Activated CD4-positive, alpha-beta T cell treated with anti-CD3 and anti-CD28 coated beads for 36 hours (primary cell): ENCODE measurements around the gene RNF157. TPM values are rescaled to one million over a fixed set of nuclear protein-coding genes. Genes with fewer than 3 reads are reported as not detected.
"Not testable (repeated sequence)": the region's sequence is repeated elsewhere in the genome, so short reads cannot be mapped to it uniquely, and the experiment has no call there.

Source experiments
- ATAC-seq: fragments of 200-7000 bp; cut with Tn5 transposase; one replicate; pipeline ENCODE4 v1.10.0; 2021; ENCODE audit warnings: mild to moderate bottlenecking, moderate library complexity
- CTCF ChIA-PET: fragments of 350-600 bp; sonication (Branson Sonifier 250); formaldehyde crosslinking; loops from one replicate; lab custom pipeline; 2021; ENCODE audit warnings: antibody characterized with exemption; lab: Charles Lee
- POLR2A ChIA-PET: fragments of 350-600 bp; sonication (Branson Sonifier 250); formaldehyde crosslinking; loops from one replicate; lab custom pipeline; 2021; ENCODE audit warnings: antibody characterized with exemption, inconsistent platforms; lab: Charles Lee
- DNase-seq: peaks from one replicate; pipeline ENCODE4 v3.0.0-alpha.2; 2020
- H3K27ac Mint-ChIP-seq: one replicate; pipeline ENCODE4 v1.8.0; 2021; ENCODE audit warnings: mixed read lengths
- H3K27me3 Mint-ChIP-seq: one replicate; pipeline ENCODE4 v1.8.0; 2021; ENCODE audit warnings: mixed read lengths
- H3K36me3 Mint-ChIP-seq: one replicate; pipeline ENCODE4 v1.8.0; 2021; ENCODE audit warnings: low read depth, mixed read lengths
- H3K4me1 Mint-ChIP-seq: one replicate; pipeline ENCODE4 v1.8.0; 2021; ENCODE audit warnings: mixed read lengths
- H3K4me3 Mint-ChIP-seq: one replicate; pipeline ENCODE4 v1.8.0; 2021; ENCODE audit warnings: mild to moderate bottlenecking, moderate library complexity, mixed read lengths
- H3K9me3 Mint-ChIP-seq: one replicate; pipeline ENCODE4 v1.8.0; 2021; ENCODE audit warnings: low read depth, mixed read lengths
- intact Hi-C, 2 experiments: fragments of 100-400 bp; cut with DNase I in 1 of 2; cut with micrococcal nuclease in 1 of 2; formaldehyde crosslinking; loops; one replicate each; pipeline versions ENCODE4 v1.14.2 to v1.15.1; 2022 to 2024; cut with DNase I, micrococcal nuclease
- total RNA-seq, 2 experiments: library from RNA; stranded (reverse); gene quantifications; one replicate each; pipeline ENCODE4 v1.2.3, GENCODE V29; 2021

Gene RNF157
- total RNA-seq, 2 experiments from 2014 or later: 24.0 to 39.4 TPM

DNA sequence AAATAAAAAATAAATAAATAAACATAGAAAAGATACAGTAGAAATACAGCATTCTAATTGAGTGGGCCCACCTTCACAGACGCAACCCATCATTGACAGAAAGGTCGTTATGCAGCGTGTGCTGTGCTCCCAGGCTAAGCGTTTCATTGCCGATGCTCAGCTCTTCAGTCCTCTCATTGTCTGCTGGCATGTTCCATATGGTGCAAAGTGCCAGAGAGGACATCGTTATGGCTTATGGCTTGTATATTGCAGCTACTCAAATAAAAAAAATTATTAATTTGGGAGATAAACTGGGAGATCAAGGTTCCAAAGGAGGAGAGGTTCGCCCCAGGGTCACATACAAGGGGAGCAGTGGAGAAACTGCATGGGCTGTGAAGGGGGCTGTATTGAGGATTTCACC is 13.5 kb upstream of the RNF157 start:
- no peaks in the 10 kb centered on the region for H3K27me3 Mint-ChIP-seq
- POLR2A ChIA-PET: interaction anchor here (0.7 kb wide), 1 partner anchor 48 kb away, joined by 3 read pairs; no protein-coding TSS in a partner anchor
- no peaks in the 10 kb centered on the region for H3K36me3 Mint-ChIP-seq
- H3K9me3 Mint-ChIP-seq: no peaks in the 10 kb centered on the region
- no peak for DNase-seq
- H3K4me1 Mint-ChIP-seq: peaks cover 39% of the 10 kb centered on the region
- intact Hi-C loops: no loop called here
- H3K4me3 Mint-ChIP-seq: no peak overlapping the region
- ATAC-seq: no peak
- no peak overlapping the region for H3K27ac Mint-ChIP-seq
- CTCF ChIA-PET: no interaction called here

GRCh38 chr17:76252967-76253766 is 12.9 kb upstream of the RNF157 start:
- CTCF ChIA-PET, H3K36me3 Mint-ChIP-seq, intact Hi-C loops, H3K27me3 Mint-ChIP-seq, ATAC-seq, DNase-seq, POLR2A ChIA-PET, H3K9me3 Mint-ChIP-seq: not testable (repeated sequence)
- Mint-ChIP-seq H3K27ac (peak overlapping the region; percentile 86), H3K4me1 (peaks cover 43% of the 10 kb centered on the region), H3K4me3 (peak overlapping the region; percentile 15)

GRCh38 chr17:76252040-76252954 is 12.0 kb upstream of the RNF157 start:
- no peaks in the 10 kb centered on the region for H3K9me3 Mint-ChIP-seq
- H3K4me1 Mint-ChIP-seq: peaks cover 50% of the 10 kb centered on the region
- ATAC-seq: peak; percentile 77
- intact Hi-C loops: no loop called here
- peak; percentile 59 for DNase-seq
- peak overlapping the region; percentile 86 for H3K27ac Mint-ChIP-seq
- H3K4me3 Mint-ChIP-seq: peak overlapping the region; percentile 15
- H3K27me3 Mint-ChIP-seq: no peaks in the 10 kb centered on the region
- no peaks in the 10 kb centered on the region for H3K36me3 Mint-ChIP-seq
- ChIA-PET POLR2A (interaction anchor here (1.1 kb wide), 1 partner anchor 12 kb away, joined by 5 read pairs; no protein-coding TSS in a partner anchor), CTCF (interaction anchor here (0.6 to 1.2 kb wide), 7 partner anchors 9 to 202 kb away, joined by 3 to 5 read pairs (median 3); no protein-coding TSS in a partner anchor)

DNA sequence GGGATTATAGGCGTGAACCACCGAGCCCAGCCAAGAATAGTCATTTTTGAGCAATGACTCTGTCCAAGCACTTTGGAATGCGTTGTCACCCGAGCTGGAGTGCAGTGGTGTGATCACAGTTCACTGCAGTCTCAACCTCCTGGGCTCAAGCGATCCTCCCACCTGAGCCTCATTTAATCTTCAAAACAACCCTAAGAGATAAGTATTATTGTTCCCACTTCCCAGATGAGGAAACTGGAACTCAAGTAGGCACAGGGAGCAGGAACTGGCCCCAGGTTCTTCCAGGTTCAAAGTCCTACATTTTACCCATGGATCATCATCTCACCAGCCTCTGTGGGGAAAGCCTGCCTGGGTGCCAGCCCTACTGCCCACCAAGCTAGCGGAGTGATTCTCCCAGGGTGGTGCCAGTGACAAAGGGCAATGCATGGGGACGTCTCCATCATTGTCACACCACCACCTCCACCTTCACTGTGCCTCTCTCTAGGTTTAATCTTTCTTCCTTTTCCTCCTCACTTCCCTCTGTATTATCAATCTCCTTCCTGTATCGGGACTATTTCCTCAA is 11.3 kb upstream of the RNF157 start:
- peak overlapping the region; percentile 15 for H3K4me3 Mint-ChIP-seq
- POLR2A ChIA-PET: interaction anchor here (1.1 kb wide), 1 partner anchor 13 kb away, joined by 5 read pairs; no protein-coding TSS in a partner anchor
- no peaks in the 10 kb centered on the region for H3K9me3 Mint-ChIP-seq
- ATAC-seq (peak; percentile 4), DNase-seq (no peak)
- no peaks in the 10 kb centered on the region for H3K36me3 Mint-ChIP-seq
- peaks cover 51% of the 10 kb centered on the region for H3K4me1 Mint-ChIP-seq
- H3K27me3 Mint-ChIP-seq: no peaks in the 10 kb centered on the region
- intact Hi-C loops: no loop called here
- CTCF ChIA-PET: interaction anchor here (0.6 to 1.2 kb wide), 8 partner anchors 9 to 201 kb away, joined by 3 to 5 read pairs (median 3); no protein-coding TSS in a partner anchor
- H3K27ac Mint-ChIP-seq: peak overlapping the region; percentile 86

DNA sequence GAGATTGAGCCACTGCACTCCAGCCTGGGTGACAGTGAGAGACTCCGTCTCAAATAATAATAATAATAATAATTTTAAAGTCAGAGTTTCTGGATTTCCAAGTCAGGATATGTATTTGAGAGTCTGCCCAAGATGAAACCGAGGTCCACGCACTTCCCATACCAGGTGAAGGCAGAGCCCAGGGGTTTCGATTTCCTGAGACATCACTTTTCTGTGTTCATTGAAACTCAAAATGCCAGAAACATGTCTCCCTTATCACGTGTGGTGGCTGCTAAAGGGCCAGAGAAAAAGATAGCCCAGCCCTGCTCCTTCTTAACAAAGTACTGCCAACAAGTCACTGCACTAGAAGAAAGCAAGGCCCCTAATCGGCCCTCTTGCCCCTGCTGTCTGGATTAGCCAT is 9.8 kb upstream of the RNF157 start:
- Mint-ChIP-seq H3K9me3 (no peaks in the 10 kb centered on the region), H3K4me1 (peaks cover 49% of the 10 kb centered on the region), H3K4me3 (no peak overlapping the region), H3K27ac (no peak overlapping the region), H3K36me3 (no peaks in the 10 kb centered on the region), H3K27me3 (no peaks in the 10 kb centered on the region)
- DNase-seq (no peak), ATAC-seq (no peak)
- CTCF ChIA-PET: no interaction called here
- POLR2A ChIA-PET: interaction anchor here (1.3 kb wide), 1 partner anchor 15 kb away, joined by 7 read pairs; the partner anchor contains the start of gene UBALD2
- intact Hi-C loops: no loop called here

DNA sequence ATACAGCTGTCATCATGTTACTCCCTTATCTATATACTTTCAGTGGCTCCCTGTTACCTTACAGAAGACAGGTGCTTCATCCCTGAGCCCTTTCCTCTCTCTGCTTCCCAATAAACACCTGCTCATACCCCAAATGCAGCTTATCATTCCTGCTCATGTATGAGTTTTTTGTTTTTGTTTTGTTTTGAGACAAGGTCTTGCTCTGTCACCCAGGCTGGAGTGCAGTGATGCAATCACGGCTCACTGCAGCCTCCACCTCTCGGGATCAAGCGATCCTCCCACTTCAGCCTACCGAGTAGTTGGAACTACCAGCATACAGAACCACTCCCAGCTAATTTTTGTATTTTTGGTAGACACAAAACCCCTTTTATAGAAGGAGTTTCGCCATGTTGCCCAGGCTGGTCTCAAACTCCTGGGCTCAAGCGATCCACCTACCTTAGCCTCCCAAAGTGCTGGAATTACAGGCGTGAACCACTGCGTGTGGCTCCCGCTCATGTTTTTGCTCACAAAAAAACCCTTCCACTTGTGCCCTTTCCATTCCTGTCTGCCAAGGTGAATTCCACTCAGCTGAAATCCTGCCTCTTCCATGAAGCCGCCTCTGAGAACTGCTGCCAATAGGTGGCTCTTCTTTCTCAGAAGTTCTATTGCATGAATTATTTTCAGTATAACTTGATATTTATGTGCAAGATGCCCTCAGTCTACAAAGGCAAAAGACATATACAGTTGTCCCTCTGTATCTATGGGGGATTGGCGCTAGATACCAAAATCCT is 7.9 kb upstream of the RNF157 start:
- POLR2A ChIA-PET: no interaction called here
- intact Hi-C loops: no loop called here
- Mint-ChIP-seq H3K9me3 (no peaks in the 10 kb centered on the region), H3K4me3 (no peak overlapping the region), H3K4me1 (peaks cover 66% of the 10 kb centered on the region), H3K36me3 (no peaks in the 10 kb centered on the region), H3K27me3 (no peaks in the 10 kb centered on the region), H3K27ac (peak overlapping the region; percentile 2)
- ATAC-seq: no peak
- CTCF ChIA-PET: interaction anchor here (0.6 to 1.5 kb wide), 8 partner anchors 8 to 219 kb away, joined by 3 to 5 read pairs (median 4); partner anchors contain the start of gene AANAT
- no peak for DNase-seq

GRCh38 chr17:76247304-76247703 is 7.0 kb upstream of the RNF157 start:
- H3K27me3 Mint-ChIP-seq: peaks cover 2% of the 10 kb centered on the region
- CTCF ChIA-PET: interaction anchor here (0.6 to 2.6 kb wide), 12 partner anchors 9 to 220 kb away, joined by 3 to 19 read pairs (median 4); partner anchors contain the start of genes AANAT and UBALD2
- no peak overlapping the region for H3K4me3 Mint-ChIP-seq
- no peaks in the 10 kb centered on the region for H3K9me3 Mint-ChIP-seq
- H3K36me3 Mint-ChIP-seq: no peaks in the 10 kb centered on the region
- DNase-seq (no peak), ATAC-seq (no peak)
- H3K27ac Mint-ChIP-seq: peak overlapping the region; percentile 89
- peaks cover 63% of the 10 kb centered on the region for H3K4me1 Mint-ChIP-seq
- POLR2A ChIA-PET: interaction anchor here (1.8 to 2.8 kb wide), 2 partner anchors 17 to 20 kb away, joined by 28 read pairs; partner anchors contain the start of gene UBALD2
- intact Hi-C loops: loop anchor here in 1 of 2 experiments (2.0 kb wide), 1 partner anchor 25 kb away; no protein-coding TSS in a partner anchor

DNA sequence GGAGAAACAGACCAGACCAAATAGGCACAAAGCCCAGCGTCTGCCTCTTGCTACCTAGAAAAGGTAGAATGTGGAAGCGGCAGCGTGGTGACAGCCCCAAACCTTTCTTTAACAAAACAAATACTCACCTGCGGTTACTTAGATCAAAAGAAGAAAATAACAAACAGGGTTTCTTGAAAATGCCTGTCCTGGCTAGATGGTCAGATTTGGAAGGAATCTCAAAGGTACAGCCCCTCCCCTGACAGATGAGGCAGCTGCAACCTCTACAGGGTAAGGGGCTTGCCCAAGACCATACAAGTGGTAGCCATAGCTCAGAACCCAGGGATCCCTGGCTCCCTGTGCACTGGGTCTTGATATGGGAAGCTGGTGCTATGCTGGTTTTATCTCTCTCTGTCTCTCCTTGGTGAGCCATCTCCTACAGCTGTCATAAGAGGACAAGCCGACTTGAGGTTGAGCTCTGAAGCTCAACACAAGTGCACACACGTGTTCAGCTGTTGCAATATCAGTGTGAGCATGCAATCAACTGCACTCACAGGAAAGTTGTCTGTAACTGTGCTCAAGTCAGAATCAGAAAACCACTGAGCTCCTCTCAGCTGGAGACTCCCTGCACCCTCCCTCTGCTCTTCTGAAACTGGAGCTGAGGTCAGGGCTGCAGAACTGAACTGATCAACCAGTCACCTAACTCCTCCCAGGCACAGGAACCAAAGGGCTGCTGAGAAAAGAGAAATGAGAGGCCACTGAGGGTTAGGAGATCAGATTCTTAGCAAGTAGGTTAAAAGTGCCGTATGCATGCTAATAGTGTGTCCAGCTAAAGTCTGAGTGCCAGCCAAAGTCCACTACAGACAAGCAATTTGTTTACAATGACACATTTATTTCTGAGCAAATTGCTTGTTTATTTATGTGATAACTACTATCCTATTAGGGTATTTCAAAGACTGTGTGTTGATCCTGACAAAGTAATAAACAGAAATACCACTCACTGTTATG is 6.1 kb upstream of the RNF157 start:
- Mint-ChIP-seq H3K9me3 (no peaks in the 10 kb centered on the region), H3K36me3 (no peaks in the 10 kb centered on the region)

GRCh38 chr17:76244721-76245120 is 4.4 kb upstream of the RNF157 start:
- CTCF ChIA-PET: interaction anchor here (0.5 to 2.3 kb wide), 6 partner anchors 11 to 126 kb away, joined by 3 to 7 read pairs (median 4); no protein-coding TSS in a partner anchor
- H3K9me3 Mint-ChIP-seq, H3K4me3 Mint-ChIP-seq, intact Hi-C loops, ATAC-seq, H3K27me3 Mint-ChIP-seq, DNase-seq, H3K36me3 Mint-ChIP-seq: not testable (repeated sequence)
- POLR2A ChIA-PET: interaction anchor here (2.2 to 2.8 kb wide), 2 partner anchors 23 to 27 kb away, joined by 20 to 28 read pairs; no protein-coding TSS in a partner anchor
- H3K4me1 Mint-ChIP-seq: peaks cover 63% of the 10 kb centered on the region
- peak overlapping the region; percentile 69 for H3K27ac Mint-ChIP-seq

More for the DNA sequence above, 6.1 kb upstream of the RNF157 start:
- ATAC-seq (peak; percentile 98), DNase-seq (peak; percentile 84)
- H3K27me3 Mint-ChIP-seq: peaks cover 2% of the 10 kb centered on the region
- CTCF ChIA-PET: interaction anchor here (0.7 to 2.6 kb wide), 22 partner anchors 8 to 139 kb away, joined by 3 to 19 read pairs (median 4); partner anchors contain the start of genes SPHK1 and UBALD2
- peak overlapping the region; percentile 53 for H3K4me3 Mint-ChIP-seq
- H3K27ac Mint-ChIP-seq: peak overlapping the region; percentile 89
- intact Hi-C loops: loop anchor here (1.0 to 2.0 kb wide), 6 partner anchors 18 to 55 kb away; partner anchors contain the start of gene UBALD2 (in 1 of the 2)
- peaks cover 59% of the 10 kb centered on the region for H3K4me1 Mint-ChIP-seq
- POLR2A ChIA-PET: interaction anchor here (0.6 to 2.8 kb wide), 10 partner anchors 10 to 1034 kb away, joined by 3 to 28 read pairs (median 8); partner anchors contain the start of gene UBALD2
